Measurements from ENCODE around the gene IL22RA2.
"Not testable (repeated sequence)": the region's sequence is repeated elsewhere in the genome, so short reads cannot be mapped to it uniquely, and the experiment has no call there.

The IL22RA2 gene

GRCh38 chr6:137173501-137173900, at the start of gene IL22RA2:
TSS of gene IL22RA2 (minus strand) at chr6:137173644. CDS start at chr6:137161749, 11,895 bp downstream.
- DNase-seq: no peak

- DNase-seq: no peak
Measured at GRCh38 chr6:137222381-137222780, 48.9 kb upstream of the IL22RA2 start.

GRCh38 chr6:137219664-137220252, 46.3 kb upstream of the IL22RA2 start:
- no peak for DNase-seq

- peak; percentile 93 for DNase-seq
Measured at GRCh38 chr6:137218917-137219663, 45.6 kb upstream of the IL22RA2 start, which contains the start of gene IFNGR1. TSS of gene IFNGR1 (minus strand) at chr6:137219385. CDS start at chr6:137219327, 58 bp downstream.

- DNase-seq: no peak
Measured at GRCh38 chr6:137218473-137218916, 45.1 kb upstream of the IL22RA2 start.

GRCh38 chr6:137217801-137218472, 44.5 kb upstream of the IL22RA2 start:
- DNase-seq: no peak

GRCh38 chr6:137216875-137217553, 43.6 kb upstream of the IL22RA2 start:
- DNase-seq: no peak

GRCh38 chr6:137216106-137216505, 42.7 kb upstream of the IL22RA2 start:
- DNase-seq: no peak

GRCh38 chr6:137215630-137216029, 42.2 kb upstream of the IL22RA2 start:
- not testable (repeated sequence) for DNase-seq

- DNase-seq: no peak
Measured at GRCh38 chr6:137214931-137215330, 41.5 kb upstream of the IL22RA2 start.

- DNase-seq: no peak
Measured at GRCh38 chr6:137213813-137214212, 40.4 kb upstream of the IL22RA2 start.

- no peak for DNase-seq
Measured at GRCh38 chr6:137213331-137213740, 39.9 kb upstream of the IL22RA2 start.

GRCh38 chr6:137211910-137212309, 38.5 kb upstream of the IL22RA2 start:
- no peak for DNase-seq

- no peak for DNase-seq
Measured at GRCh38 chr6:137210903-137211302, 37.5 kb upstream of the IL22RA2 start.

- DNase-seq: no peak
Measured at GRCh38 chr6:137208279-137208678, 34.8 kb upstream of the IL22RA2 start.

- DNase-seq: not testable (repeated sequence)
Measured at GRCh38 chr6:137207457-137207856, 34.0 kb upstream of the IL22RA2 start.

- no peak for DNase-seq
Measured at GRCh38 chr6:137206577-137206976, 33.1 kb upstream of the IL22RA2 start.

GRCh38 chr6:137203256-137203655, 29.8 kb upstream of the IL22RA2 start:
- no peak for DNase-seq

GRCh38 chr6:137202078-137202477, 28.6 kb upstream of the IL22RA2 start:
- no peak for DNase-seq

- DNase-seq: no peak
Measured at GRCh38 chr6:137201006-137201405, 27.6 kb upstream of the IL22RA2 start.

- no peak for DNase-seq
Measured at GRCh38 chr6:137200288-137200687, 26.8 kb upstream of the IL22RA2 start.

GRCh38 chr6:137197684-137198645, 24.5 kb upstream of the IL22RA2 start:
- DNase-seq: no peak

Data from NCI-H774 (cell line).